H9 (cell line): ENCODE results near the gene PPP1R16B. TPM values are rescaled to one million over a fixed set of nuclear protein-coding genes. Genes with fewer than 3 reads are reported as not detected.
A peak's percentile ranks its signal among the peaks of the same experiment; 100 is the strongest.

ENCODE experiments used
- DNase-seq: peaks from one replicate; pipeline ENCODE4 v3.0.0-alpha.2; 2017
- H2AFZ ChIP-seq: one replicate; pipeline ENCODE4 v1.6.1; 2013; ENCODE audit warnings: mild to moderate bottlenecking, low read length, control low read depth, moderate library complexity
- H2AK5ac ChIP-seq: 2 replicates; pipeline ENCODE4 v1.6.1; 2013; ENCODE audit warnings: low read length, control low read depth, mixed read lengths; ENCODE audit not compliant: insufficient read length
- H2BK120ac ChIP-seq: one replicate; pipeline ENCODE4 v1.6.1; 2013; ENCODE audit warnings: low read depth, mild to moderate bottlenecking, low read length, control low read depth, inconsistent platforms; ENCODE audit not compliant: poor library complexity, severe bottlenecking
- H2BK12ac ChIP-seq: 2 replicates; pipeline ENCODE4 v1.6.1; 2013; ENCODE audit warnings: low read length, control low read depth, mixed read lengths, low read depth; ENCODE audit not compliant: insufficient read length
- H2BK15ac ChIP-seq: 2 replicates; pipeline ENCODE4 v1.6.1; 2013; ENCODE audit warnings: low read depth, low read length, control low read depth
- H2BK20ac ChIP-seq: one replicate; pipeline ENCODE4 v1.6.1; 2013; ENCODE audit warnings: low read depth, mild to moderate bottlenecking, low read length, control low read depth, inconsistent platforms; ENCODE audit not compliant: poor library complexity, severe bottlenecking
- H2BK5ac ChIP-seq: 2 replicates; pipeline ENCODE4 v1.6.1; 2013; ENCODE audit warnings: low read length, control low read depth, mixed read lengths; ENCODE audit not compliant: insufficient read length
- H3K14ac ChIP-seq: 2 replicates; pipeline ENCODE4 v1.6.1; 2013; ENCODE audit warnings: low read length, control low read depth; ENCODE audit not compliant: insufficient read depth
- H3K18ac ChIP-seq: 2 replicates; pipeline ENCODE4 v1.6.1; 2013; ENCODE audit warnings: low read depth, mild to moderate bottlenecking, mixed read lengths, low read length, control low read depth; ENCODE audit not compliant: insufficient read length
- H3K23ac ChIP-seq: 2 replicates; pipeline ENCODE4 v1.6.1; 2013; ENCODE audit warnings: low read length, control low read depth, mixed read lengths, low read depth; ENCODE audit not compliant: insufficient read length
- H3K23me2 ChIP-seq: 2 replicates; pipeline ENCODE4 v1.6.1; 2013; ENCODE audit warnings: low read depth, mild to moderate bottlenecking, mixed read lengths, low read length, control low read depth; ENCODE audit not compliant: insufficient read length, poor library complexity, severe bottlenecking
- H3K27ac ChIP-seq: 2 replicates; pipeline ENCODE4 v1.5.1; 2013; ENCODE audit warnings: low read length, control low read depth, mixed read lengths, low read depth; ENCODE audit not compliant: insufficient read length
- H3K27me3 ChIP-seq: 2 replicates; pipeline ENCODE4 v1.6.1; 2013; ENCODE audit warnings: low read length, control low read depth, inconsistent platforms; ENCODE audit not compliant: insufficient read depth
- H3K4ac ChIP-seq: 2 replicates; pipeline ENCODE4 v1.6.1; 2013; ENCODE audit warnings: low read depth, mild to moderate bottlenecking, control low read depth, inconsistent platforms, low read length, moderate library complexity
- H3K4me1 ChIP-seq: 2 replicates; pipeline ENCODE4 v1.6.1; 2013; ENCODE audit warnings: low read length, control low read depth, inconsistent platforms; ENCODE audit not compliant: insufficient read depth
- H3K4me2 ChIP-seq: 2 replicates; pipeline ENCODE4 v1.6.1; 2013; ENCODE audit warnings: low read length, control low read depth, mixed read lengths; ENCODE audit not compliant: insufficient read length, insufficient read depth
- H3K56ac ChIP-seq: 2 replicates; pipeline ENCODE4 v1.6.1; 2013; ENCODE audit warnings: low read depth, mild to moderate bottlenecking, mixed read lengths, low read length, control low read depth; ENCODE audit not compliant: insufficient read length
- H3K79me1 ChIP-seq: 2 replicates; pipeline ENCODE4 v1.6.1; 2013; ENCODE audit warnings: low read depth, mild to moderate bottlenecking, moderate library complexity, low read length, control low read depth, inconsistent platforms; ENCODE audit not compliant: insufficient read depth, poor library complexity, severe bottlenecking
- H3K79me2 ChIP-seq: 2 replicates; pipeline ENCODE4 v1.6.1; 2013; ENCODE audit warnings: low read length, control low read depth, inconsistent platforms; ENCODE audit not compliant: insufficient read depth
- H3K9ac ChIP-seq: 2 replicates; pipeline ENCODE4 v1.6.1; 2013; ENCODE audit warnings: low read length, control low read depth, mixed read lengths; ENCODE audit not compliant: insufficient read length; ENCODE audit errors: extremely low read depth
- H3K9me3 ChIP-seq: one replicate; pipeline ENCODE4 v1.6.1; 2013; ENCODE audit warnings: low read depth, low read length, inconsistent platforms; ENCODE audit not compliant: control insufficient read depth
- H3T11ph ChIP-seq: one replicate; pipeline ENCODE4 v1.6.1; 2013; ENCODE audit warnings: mild to moderate bottlenecking, low read length, control low read depth, inconsistent platforms
- H4K20me1 ChIP-seq: one replicate; pipeline ENCODE4 v1.6.1; 2013; ENCODE audit not compliant: control insufficient read depth, insufficient read length, insufficient read depth
- H4K5ac ChIP-seq: 2 replicates; pipeline ENCODE4 v1.6.1; 2013; ENCODE audit warnings: low read depth, mild to moderate bottlenecking, mixed read lengths, low read length, control low read depth; ENCODE audit not compliant: insufficient read length
- H4K8ac ChIP-seq: replicated peaks from 2 replicates; pipeline ENCODE4 v1.6.1; 2013; ENCODE audit warnings: low read length, control low read depth, mixed read lengths, low read depth; ENCODE audit not compliant: insufficient read length
- H4K91ac ChIP-seq: 2 replicates; pipeline ENCODE4 v1.6.1; 2013; ENCODE audit warnings: low read depth, mild to moderate bottlenecking, moderate library complexity, mixed read lengths, low read length, control low read depth; ENCODE audit not compliant: insufficient read length
- H3K27ac Mint-ChIP-seq, 3 experiments: 2 replicates in 2 of 3; 3 replicates in 1 of 3; pipeline ENCODE4 v1.8.0; 2020 to 2021; ENCODE audit warnings: mixed read lengths in 3 of 3, mild to moderate bottlenecking in 1 of 3, moderate library complexity in 1 of 3
- H3K27me3 Mint-ChIP-seq: 2 replicates; pipeline ENCODE4 v1.8.0; 2021; ENCODE audit warnings: low read depth, mild to moderate bottlenecking, moderate library complexity, mixed read lengths
- H3K36me3 Mint-ChIP-seq, 3 experiments: 2 replicates in 2 of 3; 3 replicates in 1 of 3; pipeline ENCODE4 v1.8.0; 2020 to 2021; ENCODE audit warnings: low read depth in 3 of 3, mixed read lengths in 3 of 3; ENCODE audit not compliant: insufficient read depth in 1 of 3
- H3K4me1 Mint-ChIP-seq, 2 experiments: 2 replicates each; pipeline ENCODE4 v1.8.0; 2020; ENCODE audit warnings: mixed read lengths in 2 of 2
- H3K4me3 Mint-ChIP-seq, 2 experiments: 2 replicates in 1 of 2; 3 replicates in 1 of 2; pipeline ENCODE4 v1.8.0; 2020 to 2021; ENCODE audit warnings: mild to moderate bottlenecking in 2 of 2, mixed read lengths in 2 of 2, moderate library complexity in 1 of 2
- H3K9me3 Mint-ChIP-seq, 2 experiments: 2 replicates in 1 of 2; 3 replicates in 1 of 2; pipeline ENCODE4 v1.8.0; 2020; ENCODE audit warnings: mild to moderate bottlenecking in 2 of 2, mixed read lengths in 2 of 2, moderate library complexity in 1 of 2
- WGBS: extraction: QIAGEN DNeasy Blood & Tissue Kit; methylation state at CpG from one replicate; pipeline ENCODE4 v1.1.7; 2013; ENCODE audit warnings: missing lambda C conversion rate, low lambda C conversion rate, mixed read lengths; ENCODE audit not compliant: insufficient read length; ENCODE audit errors: extremely low coverage; 5-methylcytosine and 5-hydroxymethylcytosine counted together
- total RNA-seq: library from RNA; stranded (reverse); gene quantifications from 2 replicates; pipeline ENCODE4 v1.2.1, GENCODE V29; 2021
- TF ChIP-seq, protein P1 (sequence below): fragments of 200-600 bp; sonication (generic); conservative IDR thresholded peaks from 3 replicates; pipeline ENCODE4 v1.8.0; 2021; ENCODE audit warnings: antibody characterized with exemption, mild to moderate bottlenecking

Gene PPP1R16B
- total RNA-seq, 1 experiment from 2014 or later = 8.2 TPM

DNA sequence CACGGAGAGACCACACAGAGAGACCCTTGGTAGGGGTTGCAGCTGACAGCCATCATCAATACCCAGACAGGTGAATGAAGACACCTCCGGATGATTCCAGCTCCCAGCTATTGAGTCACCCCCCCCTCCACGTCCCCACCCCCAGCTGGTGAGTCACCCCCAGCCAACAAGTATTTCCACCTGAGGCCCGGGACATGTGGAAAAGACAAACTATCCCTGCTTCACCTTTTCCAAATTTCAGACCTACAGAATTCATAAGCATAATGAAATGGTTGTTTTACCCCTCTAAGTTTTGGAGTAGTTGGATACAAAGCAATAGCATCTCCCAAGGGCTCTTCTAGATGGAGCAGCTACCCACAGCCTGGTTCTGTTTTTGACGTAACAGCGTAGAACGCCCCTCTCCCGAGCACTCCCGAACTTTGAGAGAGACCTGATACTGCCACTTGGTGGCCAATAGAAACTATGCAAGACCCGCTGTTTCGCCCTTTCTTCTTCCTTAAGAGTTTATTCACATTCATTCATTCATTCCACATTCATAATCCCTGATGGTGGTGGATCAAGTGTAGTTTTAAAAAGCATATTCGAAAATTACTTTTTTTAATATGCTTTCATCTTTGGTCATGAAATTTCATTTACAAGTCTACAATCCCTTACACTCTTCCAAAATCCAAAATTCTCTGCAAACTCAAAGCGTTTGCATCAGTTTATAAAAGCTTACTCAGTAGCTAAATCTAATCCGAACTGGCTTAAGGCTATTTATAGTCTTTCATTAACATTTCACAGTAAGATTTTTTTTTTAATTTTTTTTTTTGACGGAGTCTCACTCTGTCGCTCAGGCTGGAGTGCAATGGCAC lies 15.1 kb upstream of the PPP1R16B start:
- H3K27ac ChIP-seq = no peak overlapping the region
- no peak overlapping the region for H2BK5ac ChIP-seq
- H3K27me3 Mint-ChIP-seq = no peaks in the 10 kb centered on the region
- TF ChIP-seq, protein P1, sequence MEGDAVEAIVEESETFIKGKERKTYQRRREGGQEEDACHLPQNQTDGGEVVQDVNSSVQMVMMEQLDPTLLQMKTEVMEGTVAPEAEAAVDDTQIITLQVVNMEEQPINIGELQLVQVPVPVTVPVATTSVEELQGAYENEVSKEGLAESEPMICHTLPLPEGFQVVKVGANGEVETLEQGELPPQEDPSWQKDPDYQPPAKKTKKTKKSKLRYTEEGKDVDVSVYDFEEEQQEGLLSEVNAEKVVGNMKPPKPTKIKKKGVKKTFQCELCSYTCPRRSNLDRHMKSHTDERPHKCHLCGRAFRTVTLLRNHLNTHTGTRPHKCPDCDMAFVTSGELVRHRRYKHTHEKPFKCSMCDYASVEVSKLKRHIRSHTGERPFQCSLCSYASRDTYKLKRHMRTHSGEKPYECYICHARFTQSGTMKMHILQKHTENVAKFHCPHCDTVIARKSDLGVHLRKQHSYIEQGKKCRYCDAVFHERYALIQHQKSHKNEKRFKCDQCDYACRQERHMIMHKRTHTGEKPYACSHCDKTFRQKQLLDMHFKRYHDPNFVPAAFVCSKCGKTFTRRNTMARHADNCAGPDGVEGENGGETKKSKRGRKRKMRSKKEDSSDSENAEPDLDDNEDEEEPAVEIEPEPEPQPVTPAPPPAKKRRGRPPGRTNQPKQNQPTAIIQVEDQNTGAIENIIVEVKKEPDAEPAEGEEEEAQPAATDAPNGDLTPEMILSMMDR = peak; percentile 83
- no peak overlapping the region for H2BK15ac ChIP-seq
- no peak overlapping the region for H3K4me2 ChIP-seq
- H2BK12ac ChIP-seq = no peak overlapping the region
- H3K9me3 Mint-ChIP-seq = no peaks in the 10 kb centered on the region; a peak in 1 of 5 replicates
- no peaks in the 10 kb centered on the region for H3K79me2 ChIP-seq
- no peak overlapping the region for H2AFZ ChIP-seq
- no peak overlapping the region for H3T11ph ChIP-seq
- no peaks in the 10 kb centered on the region for H3K4me1 ChIP-seq
- no peak overlapping the region for H3K18ac ChIP-seq
- peak; percentile 68 for DNase-seq
- H4K20me1 ChIP-seq = no peaks in the 10 kb centered on the region
- H3K14ac ChIP-seq = no peak overlapping the region
- 100% methylated on average over 1 of the region's 16 CpGs for WGBS
- no peak overlapping the region for H3K23ac ChIP-seq
- no peak overlapping the region for H3K9ac ChIP-seq
- no peaks in the 10 kb centered on the region for H3K79me1 ChIP-seq
- H3K27ac Mint-ChIP-seq = no peak overlapping the region
- H3K23me2 ChIP-seq = no peaks in the 10 kb centered on the region
- H3K56ac ChIP-seq = no peak overlapping the region
- H3K4me1 Mint-ChIP-seq = no peaks in the 10 kb centered on the region
- no peak overlapping the region for H2BK20ac ChIP-seq
- no peak overlapping the region for H4K91ac ChIP-seq
- H3K27me3 ChIP-seq = no peaks in the 10 kb centered on the region
- no peak overlapping the region for H2AK5ac ChIP-seq
- no peak overlapping the region for H4K8ac ChIP-seq
- no peak overlapping the region for H3K4me3 Mint-ChIP-seq
- no peak overlapping the region for H2BK120ac ChIP-seq
- H3K4ac ChIP-seq = no peak overlapping the region
- H4K5ac ChIP-seq = no peak overlapping the region
- no peaks in the 10 kb centered on the region for H3K9me3 ChIP-seq
- H3K36me3 Mint-ChIP-seq = no peaks in the 10 kb centered on the region
